ENCODE results near the gene G6PC1.
"Not testable (repeated sequence)": the region's sequence is repeated elsewhere in the genome, so short reads cannot be mapped to it uniquely, and the experiment has no call there.

G6PC1 gene

GRCh38 chr17:42857389-42857788 is 43.2 kb upstream of the G6PC1 start:
- H3K9ac ChIP-seq (ENCODE audit: low read length), result no peak overlapping the region
- TF ChIP-seq EZH2phosphoT487 (IDR thresholded peaks at IDR 0.05; ENCODE audit: low read depth), result no peak
- TF ChIP-seq, protein P1, sequence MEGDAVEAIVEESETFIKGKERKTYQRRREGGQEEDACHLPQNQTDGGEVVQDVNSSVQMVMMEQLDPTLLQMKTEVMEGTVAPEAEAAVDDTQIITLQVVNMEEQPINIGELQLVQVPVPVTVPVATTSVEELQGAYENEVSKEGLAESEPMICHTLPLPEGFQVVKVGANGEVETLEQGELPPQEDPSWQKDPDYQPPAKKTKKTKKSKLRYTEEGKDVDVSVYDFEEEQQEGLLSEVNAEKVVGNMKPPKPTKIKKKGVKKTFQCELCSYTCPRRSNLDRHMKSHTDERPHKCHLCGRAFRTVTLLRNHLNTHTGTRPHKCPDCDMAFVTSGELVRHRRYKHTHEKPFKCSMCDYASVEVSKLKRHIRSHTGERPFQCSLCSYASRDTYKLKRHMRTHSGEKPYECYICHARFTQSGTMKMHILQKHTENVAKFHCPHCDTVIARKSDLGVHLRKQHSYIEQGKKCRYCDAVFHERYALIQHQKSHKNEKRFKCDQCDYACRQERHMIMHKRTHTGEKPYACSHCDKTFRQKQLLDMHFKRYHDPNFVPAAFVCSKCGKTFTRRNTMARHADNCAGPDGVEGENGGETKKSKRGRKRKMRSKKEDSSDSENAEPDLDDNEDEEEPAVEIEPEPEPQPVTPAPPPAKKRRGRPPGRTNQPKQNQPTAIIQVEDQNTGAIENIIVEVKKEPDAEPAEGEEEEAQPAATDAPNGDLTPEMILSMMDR (IDR thresholded peaks at IDR 0.05; ENCODE audit: low read depth, low read length), result no peak
- no peak overlapping the region for H3K4me2 ChIP-seq (ENCODE audit: low read length)
- H3K27ac ChIP-seq (ENCODE audit: low read length), result no peak overlapping the region
- no peak overlapping the region for H3K4me3 ChIP-seq (ENCODE audit: low read length)
- no peaks in the 10 kb centered on the region for H3K27me3 ChIP-seq (ENCODE audit: low read depth, low read length)
- H3K36me3 ChIP-seq (replicated peaks; ENCODE audit: low read depth, low read length), result no peaks in the 10 kb centered on the region
- H2AFZ ChIP-seq (ENCODE audit: low read depth, low read length), result no peak overlapping the region
- no peaks in the 10 kb centered on the region for H4K20me1 ChIP-seq (ENCODE audit: insufficient read depth, low read length)
- no peaks in the 10 kb centered on the region for H3K9me3 ChIP-seq (ENCODE audit: insufficient read depth, low read length)
- H3K4me1 ChIP-seq (ENCODE audit: low read length), result no peaks in the 10 kb centered on the region
- no peaks in the 10 kb centered on the region for H3K79me2 ChIP-seq (ENCODE audit: low read length)

DNA sequence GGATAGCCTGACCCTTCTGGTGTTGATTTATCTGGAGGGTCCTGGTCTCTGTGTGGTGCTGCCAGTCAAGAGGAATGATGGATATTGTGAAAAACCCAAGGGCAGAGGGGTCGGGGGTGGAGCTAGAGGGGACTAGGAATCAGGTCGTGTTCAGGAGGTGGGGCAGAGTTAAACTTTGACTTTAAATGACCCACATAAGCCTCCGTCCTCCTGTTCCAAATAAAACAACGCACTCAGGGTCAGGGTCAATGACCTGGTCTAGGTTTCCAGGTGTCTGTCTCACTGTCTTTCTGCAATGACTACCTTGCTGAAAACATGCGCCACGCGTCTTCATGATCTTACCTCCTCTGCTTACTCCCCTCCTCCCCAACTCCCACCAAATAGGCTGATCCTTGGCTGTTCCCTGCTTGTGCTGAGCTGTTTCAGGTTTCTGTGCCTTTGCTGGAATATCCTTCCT is 34.9 kb upstream of the G6PC1 start:
- TF ChIP-seq, protein P1 (IDR thresholded peaks at IDR 0.05; ENCODE audit: low read depth, low read length), result no peak
- TF ChIP-seq EZH2phosphoT487 (IDR thresholded peaks at IDR 0.05; ENCODE audit: low read depth), result no peak
- Histone ChIP-seq H3K4me3 (ENCODE audit: low read length) (no peak overlapping the region), H4K20me1 (ENCODE audit: insufficient read depth, low read length) (no peaks in the 10 kb centered on the region), H3K79me2 (ENCODE audit: low read length) (no peaks in the 10 kb centered on the region), H3K27ac (ENCODE audit: low read length) (no peak overlapping the region), H3K4me1 (ENCODE audit: low read length) (no peaks in the 10 kb centered on the region), H3K4me2 (ENCODE audit: low read length) (no peak overlapping the region), H3K9ac (ENCODE audit: low read length) (no peak overlapping the region), H3K9me3 (ENCODE audit: insufficient read depth, low read length) (no peaks in the 10 kb centered on the region), H3K27me3 (ENCODE audit: low read depth, low read length) (peaks cover 10% of the 10 kb centered on the region; the same call in 1 of the 2 replicates), H3K36me3 (replicated peaks; ENCODE audit: low read depth, low read length) (no peaks in the 10 kb centered on the region), H2AFZ (ENCODE audit: low read depth, low read length) (no peak overlapping the region)

DNA sequence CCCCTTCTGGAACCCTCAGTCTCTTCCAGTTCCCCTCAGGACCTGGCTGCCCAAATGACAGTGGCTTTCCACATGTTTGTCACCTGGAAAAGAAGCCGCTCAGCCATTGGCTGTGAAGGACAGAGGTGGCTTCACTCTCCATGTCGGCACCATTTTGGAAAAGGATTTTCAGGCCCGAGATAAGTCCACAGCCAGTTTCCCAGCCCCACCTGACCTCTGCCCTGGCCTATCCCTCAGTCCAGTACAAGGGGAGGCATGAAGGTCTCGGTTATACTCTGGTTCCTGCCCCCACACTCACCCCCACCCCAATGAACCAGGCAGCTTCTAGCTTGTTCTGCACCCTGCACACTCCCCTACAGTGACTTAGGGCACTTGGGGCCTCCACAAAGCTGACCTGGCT is 34.4 kb upstream of the G6PC1 start:
- no peak overlapping the region for H3K9ac ChIP-seq (ENCODE audit: low read length)
- H3K79me2 ChIP-seq (ENCODE audit: low read length), result no peaks in the 10 kb centered on the region
- no peaks in the 10 kb centered on the region for H3K9me3 ChIP-seq (ENCODE audit: insufficient read depth, low read length)
- H3K27ac ChIP-seq (ENCODE audit: low read length), result no peak overlapping the region
- H3K4me2 ChIP-seq (ENCODE audit: low read length), result no peak overlapping the region
- H3K27me3 ChIP-seq (ENCODE audit: low read depth, low read length), result peaks cover 10% of the 10 kb centered on the region; the same call in 1 of the 2 replicates
- H2AFZ ChIP-seq (ENCODE audit: low read depth, low read length), result no peak overlapping the region
- no peaks in the 10 kb centered on the region for H4K20me1 ChIP-seq (ENCODE audit: insufficient read depth, low read length)
- H3K36me3 ChIP-seq (replicated peaks; ENCODE audit: low read depth, low read length), result no peaks in the 10 kb centered on the region
- H3K4me3 ChIP-seq (ENCODE audit: low read length), result no peak overlapping the region
- TF ChIP-seq, protein P1 (IDR thresholded peaks at IDR 0.05; ENCODE audit: low read depth, low read length), result no peak
- no peak for TF ChIP-seq EZH2phosphoT487 (IDR thresholded peaks at IDR 0.05; ENCODE audit: low read depth)
- no peaks in the 10 kb centered on the region for H3K4me1 ChIP-seq (ENCODE audit: low read length)

DNA sequence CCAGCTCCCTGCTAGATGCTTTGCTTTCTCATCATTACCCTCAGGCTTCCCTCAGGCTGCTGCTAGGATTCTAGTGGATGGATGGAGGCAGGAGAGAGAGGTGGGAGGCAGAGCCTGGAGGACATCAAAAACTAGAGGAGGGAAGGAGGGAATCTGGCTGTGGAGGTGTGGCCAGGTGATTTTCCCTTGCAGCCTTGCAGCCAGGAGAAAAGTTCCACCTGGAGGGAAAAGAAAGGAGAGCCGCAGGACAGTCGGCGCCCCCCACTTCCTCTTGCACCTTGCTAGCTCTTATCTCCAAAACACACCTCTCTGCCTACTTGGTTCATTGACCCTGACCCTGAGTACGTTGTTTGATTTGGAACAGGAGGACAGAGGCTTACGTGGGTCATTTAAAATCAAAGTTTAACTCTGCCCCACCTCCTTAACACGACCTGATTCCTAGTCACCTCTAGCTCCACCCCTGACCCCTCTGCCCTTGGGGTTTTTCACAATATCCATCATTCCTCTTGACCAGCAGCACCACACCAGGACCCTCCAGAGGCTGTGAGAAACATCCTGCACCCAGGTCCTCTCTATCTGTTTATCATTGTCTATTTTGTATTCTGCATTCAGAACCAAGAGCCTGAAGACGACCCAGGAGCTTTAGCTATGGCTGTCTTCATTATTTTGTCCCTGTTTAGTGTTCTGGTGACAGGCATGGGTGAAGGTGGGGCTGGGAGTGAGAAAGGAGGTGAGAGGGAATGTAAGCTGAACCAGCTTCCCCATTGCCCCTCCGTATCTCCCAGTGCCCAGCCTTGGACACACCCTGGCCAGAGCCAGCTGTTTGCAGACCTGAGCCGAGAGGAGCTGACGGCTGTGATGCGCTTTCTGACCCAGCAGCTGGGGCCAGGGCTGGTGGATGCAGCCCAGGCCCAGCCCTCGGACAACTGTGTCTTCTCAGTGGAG is 33.7 kb upstream of the G6PC1 start:
- Histone ChIP-seq H3K9me3 (ENCODE audit: insufficient read depth, low read length) (no peaks in the 10 kb centered on the region), H2AFZ (ENCODE audit: low read depth, low read length) (no peak overlapping the region), H3K79me2 (ENCODE audit: low read length) (no peaks in the 10 kb centered on the region), H3K4me3 (ENCODE audit: low read length) (no peak overlapping the region), H4K20me1 (ENCODE audit: insufficient read depth, low read length) (no peaks in the 10 kb centered on the region), H3K27me3 (ENCODE audit: low read depth, low read length) (peaks cover 10% of the 10 kb centered on the region; the same call in 1 of the 2 replicates), H3K4me2 (ENCODE audit: low read length) (no peak overlapping the region), H3K27ac (ENCODE audit: low read length) (no peak overlapping the region), H3K4me1 (ENCODE audit: low read length) (no peaks in the 10 kb centered on the region), H3K9ac (ENCODE audit: low read length) (no peak overlapping the region), H3K36me3 (replicated peaks; ENCODE audit: low read depth, low read length) (no peaks in the 10 kb centered on the region)
- no peak for TF ChIP-seq EZH2phosphoT487 (IDR thresholded peaks at IDR 0.05; ENCODE audit: low read depth)
- TF ChIP-seq, protein P1 (IDR thresholded peaks at IDR 0.05; ENCODE audit: low read depth, low read length), result no peak

DNA sequence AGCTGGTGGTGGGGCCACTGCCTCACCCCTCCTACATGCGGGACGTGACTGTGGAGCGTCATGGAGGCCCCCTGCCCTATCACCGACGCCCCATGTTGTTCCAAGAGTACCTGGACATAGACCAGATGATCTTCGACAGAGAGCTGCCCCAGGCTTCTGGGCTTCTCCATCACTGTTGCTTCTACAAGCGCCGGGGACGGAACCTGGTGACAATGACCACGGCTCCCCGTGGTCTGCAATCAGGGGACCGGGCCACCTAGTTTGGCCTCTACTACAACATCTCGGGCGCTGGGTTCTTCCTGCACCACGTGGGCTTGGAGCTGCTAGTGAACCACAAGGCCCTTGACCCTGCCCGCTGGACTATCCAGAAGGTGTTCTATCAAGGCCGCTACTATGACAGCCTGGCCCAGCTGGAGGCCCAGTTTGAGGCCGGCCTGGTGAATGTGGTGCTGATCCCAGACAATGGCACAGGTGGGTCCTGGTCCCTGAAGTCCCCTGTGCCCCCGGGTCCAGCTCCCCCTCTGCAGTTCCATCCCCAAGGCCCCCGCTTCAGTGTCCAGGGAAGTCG is 32.8 kb upstream of the G6PC1 start:
- H3K27ac ChIP-seq (ENCODE audit: low read length); H3K36me3 ChIP-seq (replicated peaks; ENCODE audit: low read depth, low read length); H4K20me1 ChIP-seq (ENCODE audit: insufficient read depth, low read length); H3K9ac ChIP-seq (ENCODE audit: low read length); H3K79me2 ChIP-seq (ENCODE audit: low read length); H3K4me3 ChIP-seq (ENCODE audit: low read length); H2AFZ ChIP-seq (ENCODE audit: low read depth, low read length); H3K4me1 ChIP-seq (ENCODE audit: low read length); H3K9me3 ChIP-seq (ENCODE audit: insufficient read depth, low read length); H3K4me2 ChIP-seq (ENCODE audit: low read length): not testable (repeated sequence)
- H3K27me3 ChIP-seq (ENCODE audit: low read depth, low read length), result peaks cover 11% of the 10 kb centered on the region; the same call in 1 of the 2 replicates

All from OCI-LY3 (cell line).